ENCODE measurements around the gene GNL1.

GNL1 gene

DNA sequence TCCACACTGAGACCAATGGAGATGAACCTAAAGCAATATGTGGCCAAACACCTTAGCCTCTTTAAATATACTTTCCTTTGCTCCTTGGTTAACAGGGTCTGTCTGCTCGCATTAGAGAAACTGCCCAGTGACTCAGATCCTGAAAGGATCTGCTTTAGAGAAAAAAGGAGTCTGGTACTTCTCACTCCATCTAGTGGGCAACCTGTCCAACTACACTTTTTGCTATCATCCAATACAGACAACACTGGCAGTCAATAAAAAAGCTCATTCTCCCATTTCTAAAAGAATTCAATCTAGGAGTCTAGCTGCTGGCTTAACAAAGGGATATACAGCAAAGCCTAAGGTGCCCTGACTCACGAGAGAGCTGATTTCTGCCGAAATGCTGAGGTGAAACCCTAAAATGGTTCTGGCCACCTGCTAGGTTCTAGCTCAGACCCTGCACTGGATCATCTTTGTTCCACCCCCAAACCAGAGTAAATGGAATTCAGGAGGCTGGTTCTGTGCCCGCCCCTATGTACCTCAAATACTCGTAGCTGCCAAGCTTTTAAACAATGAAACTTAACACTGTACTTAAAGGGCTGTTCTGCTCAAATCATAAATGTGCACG, 11.5 kb downstream of the GNL1 start:
- TF ChIP-seq, protein P1, sequence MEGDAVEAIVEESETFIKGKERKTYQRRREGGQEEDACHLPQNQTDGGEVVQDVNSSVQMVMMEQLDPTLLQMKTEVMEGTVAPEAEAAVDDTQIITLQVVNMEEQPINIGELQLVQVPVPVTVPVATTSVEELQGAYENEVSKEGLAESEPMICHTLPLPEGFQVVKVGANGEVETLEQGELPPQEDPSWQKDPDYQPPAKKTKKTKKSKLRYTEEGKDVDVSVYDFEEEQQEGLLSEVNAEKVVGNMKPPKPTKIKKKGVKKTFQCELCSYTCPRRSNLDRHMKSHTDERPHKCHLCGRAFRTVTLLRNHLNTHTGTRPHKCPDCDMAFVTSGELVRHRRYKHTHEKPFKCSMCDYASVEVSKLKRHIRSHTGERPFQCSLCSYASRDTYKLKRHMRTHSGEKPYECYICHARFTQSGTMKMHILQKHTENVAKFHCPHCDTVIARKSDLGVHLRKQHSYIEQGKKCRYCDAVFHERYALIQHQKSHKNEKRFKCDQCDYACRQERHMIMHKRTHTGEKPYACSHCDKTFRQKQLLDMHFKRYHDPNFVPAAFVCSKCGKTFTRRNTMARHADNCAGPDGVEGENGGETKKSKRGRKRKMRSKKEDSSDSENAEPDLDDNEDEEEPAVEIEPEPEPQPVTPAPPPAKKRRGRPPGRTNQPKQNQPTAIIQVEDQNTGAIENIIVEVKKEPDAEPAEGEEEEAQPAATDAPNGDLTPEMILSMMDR (IDR thresholded peaks at IDR 0.05; ENCODE audit: insufficient read depth, missing control alignments) = peak; percentile 63
- FAIRE-seq = no peak
- no peak for DNase-seq (ENCODE audit: insufficient read length, low spot score)

DNA sequence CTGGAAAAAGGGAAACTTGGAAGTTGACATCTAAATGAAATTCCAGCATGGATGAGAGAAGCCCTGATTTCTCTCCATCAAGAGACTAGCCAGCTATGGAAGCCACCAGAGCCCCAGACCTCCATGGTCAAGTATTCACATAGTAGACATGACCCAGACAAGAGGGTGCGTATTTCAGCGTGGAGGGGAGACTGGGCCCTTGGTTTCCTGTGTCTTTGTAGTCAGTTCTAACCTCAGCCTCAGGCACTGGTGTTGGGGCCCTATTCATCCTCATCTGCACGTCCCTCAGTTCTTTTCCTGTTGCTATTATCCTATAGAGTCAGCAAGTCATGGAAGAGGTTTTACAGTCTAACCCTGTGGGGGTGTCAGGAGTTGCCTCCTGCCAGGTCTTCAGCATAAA, 12.5 kb downstream of the GNL1 start:
- TF ChIP-seq, protein P1 (IDR thresholded peaks at IDR 0.05; ENCODE audit: insufficient read depth, missing control alignments) = no peak
- DNase-seq (ENCODE audit: insufficient read length, low spot score) (no peak), FAIRE-seq (no peak)

DNA sequence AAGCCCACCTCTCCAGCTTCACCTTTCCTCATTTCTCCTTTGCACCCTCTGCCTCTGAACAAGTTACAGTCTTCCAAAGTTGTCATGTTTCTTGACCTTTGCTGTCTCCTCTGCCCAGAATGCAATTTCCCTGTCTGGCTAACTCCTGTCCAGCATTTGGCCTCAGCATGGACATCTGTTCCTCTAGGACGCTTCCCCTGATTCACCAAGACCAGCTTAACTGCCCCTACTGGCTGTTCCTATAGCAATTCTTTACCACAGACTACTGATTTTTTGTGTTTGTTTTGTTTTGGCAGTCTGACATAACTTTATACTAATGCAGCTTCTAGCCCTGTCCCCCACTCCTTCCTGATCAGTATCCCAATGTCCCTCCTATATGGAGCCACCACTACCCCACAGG, 13.4 kb downstream of the GNL1 start:
- TF ChIP-seq, protein P1 (IDR thresholded peaks at IDR 0.05; ENCODE audit: insufficient read depth, missing control alignments) = no peak
- DNase-seq (ENCODE audit: insufficient read length, low spot score) (no peak), FAIRE-seq (no peak)

DNA sequence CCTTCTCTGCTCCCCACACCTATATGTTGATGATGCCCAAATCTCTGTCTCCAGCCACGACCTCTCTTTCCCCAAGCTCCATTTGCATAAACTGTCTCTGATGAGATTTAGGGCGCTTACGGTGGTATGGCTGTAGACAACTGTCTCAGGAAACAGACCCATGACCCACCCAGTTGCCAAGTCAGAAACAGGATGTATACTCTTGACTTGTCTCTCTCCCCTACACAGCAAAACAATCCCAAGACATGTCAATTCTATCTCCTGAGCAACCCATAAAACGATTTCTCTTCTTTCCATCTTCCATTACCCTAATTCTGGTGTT, 13.9 kb downstream of the GNL1 start:
- TF ChIP-seq, protein P1 (IDR thresholded peaks at IDR 0.05; ENCODE audit: insufficient read depth, missing control alignments) = no peak
- DNase-seq (ENCODE audit: insufficient read length, low spot score) (no peak), FAIRE-seq (no peak)

DNA sequence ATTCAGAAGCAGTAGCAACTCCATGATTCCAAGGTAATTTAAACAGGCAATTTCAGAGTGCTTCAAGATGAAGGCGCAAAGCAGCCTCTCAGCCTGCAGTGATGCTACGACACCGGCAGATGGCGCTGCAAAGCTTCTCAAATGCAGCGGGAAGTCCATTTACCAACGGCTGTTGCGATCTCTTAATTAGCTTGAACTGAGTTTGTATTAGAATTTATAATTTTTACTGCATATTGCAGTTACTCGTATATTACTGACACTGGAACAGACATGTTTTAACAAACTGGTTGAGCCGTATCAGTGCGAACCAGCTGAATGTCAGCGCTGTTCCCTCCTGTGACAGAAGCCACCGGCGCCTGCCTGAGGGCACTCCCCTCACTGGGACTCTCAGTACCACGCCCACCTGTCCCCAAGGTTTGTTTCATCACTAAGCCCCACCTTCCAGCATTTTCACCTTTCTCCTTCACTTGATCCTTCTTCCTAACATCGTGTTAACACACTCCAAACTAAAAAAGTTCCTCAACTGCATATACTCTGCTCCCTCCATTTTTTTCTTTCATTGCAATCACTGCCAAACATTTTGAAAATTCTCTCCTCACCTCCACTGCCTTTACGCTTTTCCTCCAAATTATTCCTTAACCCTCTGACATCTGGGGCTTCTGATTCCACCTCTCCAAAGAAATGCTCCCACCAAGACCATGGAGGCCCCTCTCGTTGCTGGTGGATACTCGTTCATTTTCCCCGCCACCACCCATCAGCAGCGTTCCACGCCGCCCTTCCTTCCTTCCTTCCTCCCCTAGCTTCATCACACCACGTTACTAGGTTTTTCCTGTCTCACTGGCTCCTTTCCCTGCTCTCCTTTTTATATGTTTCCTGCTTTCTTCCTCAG, 14.5 kb downstream of the GNL1 start:
- TF ChIP-seq, protein P1 (IDR thresholded peaks at IDR 0.05; ENCODE audit: insufficient read depth, missing control alignments) = peak; percentile 98
- no peak for FAIRE-seq
- peak; percentile 40 for DNase-seq (ENCODE audit: insufficient read length, low spot score)

DNA sequence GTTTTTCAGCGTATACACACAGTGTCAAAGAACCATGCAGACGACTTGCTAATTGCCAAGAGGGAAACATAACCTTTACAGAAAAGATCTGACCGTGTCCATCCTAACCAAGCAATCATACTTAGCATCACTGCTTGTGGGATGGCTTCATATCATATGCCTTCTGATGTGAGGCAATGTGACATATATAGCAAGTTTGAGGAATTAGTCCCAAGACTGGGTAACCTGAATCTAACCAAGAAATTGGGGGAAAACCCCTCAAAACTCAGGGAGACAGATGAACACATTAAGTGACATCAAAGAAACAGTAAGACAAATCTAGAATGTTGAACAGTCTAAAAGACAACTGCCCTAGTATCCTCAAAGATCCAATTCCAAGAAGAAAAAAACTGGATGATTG, 18.4 kb downstream of the GNL1 start:
- DNase-seq (ENCODE audit: insufficient read length, low spot score) (no peak), FAIRE-seq (no peak)
- TF ChIP-seq, protein P1 (IDR thresholded peaks at IDR 0.05; ENCODE audit: insufficient read depth, missing control alignments) = no peak
